Measurements from ENCODE around the gene VAV1. TPM values are rescaled to one million over a fixed set of nuclear protein-coding genes. Genes with fewer than 3 reads are reported as not detected.
"Not testable (repeated sequence)": the region's sequence is repeated elsewhere in the genome, so short reads cannot be mapped to it uniquely, and the experiment has no call there.

VAV1 gene
- total RNA-seq, 1 donor from 2014 or later: not detected

GRCh38 chr19:6868351-6868750 is 95.8 kb downstream of the VAV1 start:
- H3K27ac Mint-ChIP-seq: no peak overlapping the region
- H3K9me3 Mint-ChIP-seq (ENCODE audit: low read depth): peaks cover 15% of the 10 kb centered on the region
- TF ChIP-seq, protein P1, sequence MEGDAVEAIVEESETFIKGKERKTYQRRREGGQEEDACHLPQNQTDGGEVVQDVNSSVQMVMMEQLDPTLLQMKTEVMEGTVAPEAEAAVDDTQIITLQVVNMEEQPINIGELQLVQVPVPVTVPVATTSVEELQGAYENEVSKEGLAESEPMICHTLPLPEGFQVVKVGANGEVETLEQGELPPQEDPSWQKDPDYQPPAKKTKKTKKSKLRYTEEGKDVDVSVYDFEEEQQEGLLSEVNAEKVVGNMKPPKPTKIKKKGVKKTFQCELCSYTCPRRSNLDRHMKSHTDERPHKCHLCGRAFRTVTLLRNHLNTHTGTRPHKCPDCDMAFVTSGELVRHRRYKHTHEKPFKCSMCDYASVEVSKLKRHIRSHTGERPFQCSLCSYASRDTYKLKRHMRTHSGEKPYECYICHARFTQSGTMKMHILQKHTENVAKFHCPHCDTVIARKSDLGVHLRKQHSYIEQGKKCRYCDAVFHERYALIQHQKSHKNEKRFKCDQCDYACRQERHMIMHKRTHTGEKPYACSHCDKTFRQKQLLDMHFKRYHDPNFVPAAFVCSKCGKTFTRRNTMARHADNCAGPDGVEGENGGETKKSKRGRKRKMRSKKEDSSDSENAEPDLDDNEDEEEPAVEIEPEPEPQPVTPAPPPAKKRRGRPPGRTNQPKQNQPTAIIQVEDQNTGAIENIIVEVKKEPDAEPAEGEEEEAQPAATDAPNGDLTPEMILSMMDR (IDR thresholded peaks at IDR 0.05; ENCODE audit: unreplicated experiment): no peak
- H3K27me3 Mint-ChIP-seq: peaks cover 16% of the 10 kb centered on the region
- H3K36me3 Mint-ChIP-seq (ENCODE audit: insufficient read depth): peaks cover under 1% of the 10 kb centered on the region
- DNase-seq (ENCODE audit: low spot score, unreplicated experiment): no peak
- H3K4me1 Mint-ChIP-seq (ENCODE audit: low read depth): no peaks in the 10 kb centered on the region
- no peak overlapping the region for H3K4me3 Mint-ChIP-seq (ENCODE audit: low read depth)

GRCh38 chr19:6869151-6869882 is 96.8 kb downstream of the VAV1 start:
- H3K4me3 Mint-ChIP-seq (ENCODE audit: low read depth); DNase-seq (ENCODE audit: low spot score, unreplicated experiment); H3K36me3 Mint-ChIP-seq (ENCODE audit: insufficient read depth); H3K4me1 Mint-ChIP-seq (ENCODE audit: low read depth); H3K27ac Mint-ChIP-seq: not testable (repeated sequence)
- H3K27me3 Mint-ChIP-seq: peaks cover 16% of the 10 kb centered on the region
- peaks cover 23% of the 10 kb centered on the region for H3K9me3 Mint-ChIP-seq (ENCODE audit: low read depth)

DNA sequence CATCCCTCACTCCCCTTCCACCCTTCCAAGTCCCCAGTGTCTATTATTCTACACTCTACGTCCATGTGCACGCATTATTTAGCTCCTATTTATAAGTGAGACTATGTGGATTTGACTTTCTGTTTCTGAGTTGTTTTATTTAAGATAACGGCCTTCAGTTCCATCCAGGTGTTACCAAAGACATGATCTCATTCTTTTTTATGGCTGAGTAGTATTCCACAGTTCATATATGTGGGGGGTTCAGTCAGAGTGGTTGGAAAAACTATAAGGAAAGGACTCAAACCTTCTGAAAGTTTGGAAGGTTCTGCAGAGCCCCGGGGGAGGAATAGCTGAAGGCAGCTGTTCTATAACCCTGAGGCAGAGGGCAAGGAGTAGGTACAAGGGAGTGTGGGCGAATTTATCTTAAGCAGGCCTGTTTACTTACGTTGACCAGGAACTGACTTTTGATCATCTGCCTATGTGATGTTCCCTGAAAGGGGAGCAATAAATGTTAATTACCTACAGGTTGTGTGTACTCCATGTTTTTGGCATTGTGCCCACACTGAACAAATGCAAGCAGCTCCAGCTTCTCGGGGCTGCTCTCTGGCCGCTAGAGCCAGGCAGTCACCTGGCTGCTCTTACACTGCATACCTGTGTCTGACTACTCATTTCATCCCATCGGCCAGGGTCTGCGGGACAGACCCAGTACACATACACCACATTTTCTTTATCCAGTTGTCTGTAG is 101.4 kb downstream of the VAV1 start:
- Mint-ChIP-seq H3K36me3 (ENCODE audit: insufficient read depth) (peaks cover 3% of the 10 kb centered on the region), H3K27ac (no peak overlapping the region)

DNA sequence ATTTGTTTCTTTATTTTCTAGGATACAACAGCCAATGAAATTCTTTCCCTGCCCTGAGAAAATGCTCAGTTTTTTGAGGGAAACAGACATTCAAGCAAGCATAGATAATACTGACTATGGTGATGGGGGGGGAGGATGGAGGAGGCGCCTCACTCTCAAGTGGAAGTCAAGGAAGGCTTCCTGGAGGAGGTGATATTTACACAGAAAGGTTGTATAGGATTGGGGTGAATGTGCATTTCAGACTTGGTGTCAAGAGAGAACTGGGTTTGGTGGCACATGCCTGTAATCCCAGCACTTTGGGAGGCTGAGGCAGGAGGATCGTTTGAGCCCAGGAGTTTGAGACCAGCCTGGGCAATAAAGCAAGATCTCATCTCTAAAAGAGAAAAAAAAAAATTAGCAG is 102.7 kb downstream of the VAV1 start:
- Mint-ChIP-seq H3K9me3 (ENCODE audit: low read depth) (peaks cover 54% of the 10 kb centered on the region), H3K27me3 (no peaks in the 10 kb centered on the region), H3K4me1 (ENCODE audit: low read depth) (no peaks in the 10 kb centered on the region), H3K4me3 (ENCODE audit: low read depth) (no peak overlapping the region), H3K27ac (no peak overlapping the region), H3K36me3 (ENCODE audit: insufficient read depth) (peaks cover 3% of the 10 kb centered on the region)
- DNase-seq (ENCODE audit: low spot score, unreplicated experiment): no peak
- TF ChIP-seq, protein P1 (IDR thresholded peaks at IDR 0.05; ENCODE audit: unreplicated experiment): no peak

More for the DNA sequence above, 101.4 kb downstream of the VAV1 start:
- DNase-seq (ENCODE audit: low spot score, unreplicated experiment): no peak
- H3K9me3 Mint-ChIP-seq (ENCODE audit: low read depth): peaks cover 43% of the 10 kb centered on the region
- H3K4me1 Mint-ChIP-seq (ENCODE audit: low read depth): no peaks in the 10 kb centered on the region
- H3K4me3 Mint-ChIP-seq (ENCODE audit: low read depth): no peak overlapping the region
- TF ChIP-seq, protein P1 (IDR thresholded peaks at IDR 0.05; ENCODE audit: unreplicated experiment): no peak
- no peaks in the 10 kb centered on the region for H3K27me3 Mint-ChIP-seq

DNA sequence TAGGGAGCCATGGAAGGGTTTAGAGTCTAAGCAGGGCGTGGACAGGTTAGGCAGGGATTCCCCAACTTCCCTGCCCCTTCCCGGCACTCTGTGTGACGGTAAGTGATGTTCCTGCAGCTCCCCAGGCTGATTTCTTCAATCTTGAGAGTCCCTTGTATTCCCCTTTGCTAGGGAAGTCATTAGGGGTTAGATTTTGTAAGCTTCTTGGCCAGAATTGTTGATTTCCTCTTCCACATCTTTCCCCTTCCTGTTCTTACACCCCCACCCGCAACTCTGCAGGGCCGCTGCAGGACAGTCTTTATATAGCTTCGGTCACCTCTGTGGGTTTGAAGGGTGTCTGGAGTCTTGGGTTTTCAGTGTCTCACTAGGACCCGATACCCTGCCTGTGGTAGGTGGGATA is 104.2 kb downstream of the VAV1 start:
- Mint-ChIP-seq H3K9me3 (ENCODE audit: low read depth) (peaks cover 55% of the 10 kb centered on the region), H3K4me3 (ENCODE audit: low read depth) (no peak overlapping the region), H3K36me3 (ENCODE audit: insufficient read depth) (peaks cover 3% of the 10 kb centered on the region), H3K27me3 (no peaks in the 10 kb centered on the region), H3K4me1 (ENCODE audit: low read depth) (no peaks in the 10 kb centered on the region), H3K27ac (no peak overlapping the region)
- TF ChIP-seq, protein P1 (IDR thresholded peaks at IDR 0.05; ENCODE audit: unreplicated experiment): no peak
- DNase-seq (ENCODE audit: low spot score, unreplicated experiment): no peak

All from progenitor cell of endocrine pancreas (in vitro differentiated cells).